BLaER1 (cell line): Measurements from ENCODE around the gene IL7R.
"Not testable (repeated sequence)": the region's sequence is repeated elsewhere in the genome, so short reads cannot be mapped to it uniquely, and the experiment has no call there.

Experiments used
- H3K27ac ChIP-seq: shearing (Covaris generic); formaldehyde crosslinking; 2 replicates; pipeline ENCODE4 v1.8.1; 2022
- H3K27me3 ChIP-seq: shearing (Covaris generic); formaldehyde crosslinking; 2 replicates; pipeline ENCODE4 v1.8.1; 2022
- H3K36me3 ChIP-seq: shearing (Covaris generic); formaldehyde crosslinking; 2 replicates; pipeline ENCODE4 v1.8.1; 2022
- H3K4me1 ChIP-seq: shearing (Covaris generic); formaldehyde crosslinking; 2 replicates; pipeline ENCODE4 v1.8.1; 2022
- H3K4me2 ChIP-seq: shearing (Covaris generic); formaldehyde crosslinking; 2 replicates; pipeline ENCODE4 v1.8.1; 2022
- H3K4me3 ChIP-seq: shearing (Covaris generic); formaldehyde crosslinking; 2 replicates; pipeline ENCODE4 v1.8.1; 2022
- H3K9ac ChIP-seq: shearing (Covaris generic); formaldehyde crosslinking; 2 replicates; pipeline ENCODE4 v1.8.1; 2022
- H3K9me3 ChIP-seq: shearing (Covaris generic); formaldehyde crosslinking; 2 replicates; pipeline ENCODE4 v1.8.1; 2022
- H4K20me1 ChIP-seq: shearing (Covaris generic); formaldehyde crosslinking; 2 replicates; pipeline ENCODE4 v1.8.1; 2022
- Cebpa-rat ChIP-seq: shearing (Covaris generic); IDR thresholded peaks from 2 replicates; pipeline ENCODE4 v1.8.1; 2022

Gene IL7R

DNA sequence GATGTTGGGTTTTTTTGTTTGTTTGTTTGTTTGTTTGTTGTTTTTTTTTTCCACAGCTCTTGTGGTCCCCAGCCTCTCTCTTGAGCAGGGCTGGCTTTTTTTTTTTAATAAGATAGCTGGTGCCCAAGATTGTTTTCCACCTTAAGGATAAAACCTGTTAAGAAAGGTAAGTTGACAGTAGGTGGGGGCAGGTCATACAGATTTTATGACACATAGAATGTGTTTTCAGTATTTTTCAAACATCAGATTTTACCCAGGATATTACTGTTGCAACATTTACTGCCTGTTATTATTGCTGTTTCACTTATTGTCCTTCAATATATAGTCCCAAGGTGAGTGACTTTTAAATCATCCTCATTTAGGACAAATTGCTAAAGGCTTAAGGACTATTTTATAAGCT is 3.9 kb upstream of the IL7R start:
- H3K9ac ChIP-seq = peak overlapping the region; percentile 26
- H3K4me2 ChIP-seq = peak overlapping the region; percentile 93

DNA sequence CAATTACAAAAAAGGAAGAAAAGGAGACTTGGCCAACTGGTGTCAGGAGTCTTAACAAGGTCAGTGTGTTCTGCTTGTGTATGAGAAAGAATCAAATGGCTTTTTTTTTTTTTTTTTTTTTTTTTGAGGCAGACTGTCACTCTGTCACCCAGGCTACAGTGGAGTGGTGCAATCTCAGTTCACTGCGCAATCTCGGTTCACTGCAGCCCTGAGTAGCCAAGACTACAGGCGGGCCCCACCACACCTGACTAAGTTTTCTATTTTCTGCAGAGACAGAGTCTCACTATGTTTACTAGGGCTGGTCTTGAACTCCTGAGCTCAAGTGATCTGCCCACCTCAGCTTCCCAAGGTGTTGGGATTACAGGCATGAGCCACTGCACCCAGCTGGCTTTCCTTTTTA is 3.1 kb upstream of the IL7R start:
- H3K4me3 ChIP-seq = peak overlapping the region; percentile 82
- peak overlapping the region; percentile 99 for H3K27ac ChIP-seq
- TF ChIP-seq Cebpa-rat = 0 out of 2 replicates have a peak, but pooled peaks have one; percentile 20
- H3K9ac ChIP-seq = peak overlapping the region; percentile 100
- H3K4me1 ChIP-seq = peaks cover 70% of the 10 kb centered on the region
- H3K27me3 ChIP-seq = no peaks in the 10 kb centered on the region
- H3K36me3 ChIP-seq = peaks cover under 1% of the 10 kb centered on the region
- peak overlapping the region; percentile 93 for H3K4me2 ChIP-seq
- no peaks in the 10 kb centered on the region for H3K9me3 ChIP-seq
- no peaks in the 10 kb centered on the region for H4K20me1 ChIP-seq

More for the DNA sequence above, 3.9 kb upstream of the IL7R start:
- peak overlapping the region; percentile 82; the same call in 1 of the 2 replicates for H3K4me3 ChIP-seq
- H4K20me1 ChIP-seq = no peaks in the 10 kb centered on the region
- no peaks in the 10 kb centered on the region; the same call in 1 of the 2 replicates for H3K36me3 ChIP-seq
- H3K4me1 ChIP-seq = peaks cover 70% of the 10 kb centered on the region
- peak overlapping the region; percentile 99 for H3K27ac ChIP-seq
- H3K9me3 ChIP-seq = peaks cover 8% of the 10 kb centered on the region
- no peaks in the 10 kb centered on the region for H3K27me3 ChIP-seq
- TF ChIP-seq Cebpa-rat = no peak

DNA sequence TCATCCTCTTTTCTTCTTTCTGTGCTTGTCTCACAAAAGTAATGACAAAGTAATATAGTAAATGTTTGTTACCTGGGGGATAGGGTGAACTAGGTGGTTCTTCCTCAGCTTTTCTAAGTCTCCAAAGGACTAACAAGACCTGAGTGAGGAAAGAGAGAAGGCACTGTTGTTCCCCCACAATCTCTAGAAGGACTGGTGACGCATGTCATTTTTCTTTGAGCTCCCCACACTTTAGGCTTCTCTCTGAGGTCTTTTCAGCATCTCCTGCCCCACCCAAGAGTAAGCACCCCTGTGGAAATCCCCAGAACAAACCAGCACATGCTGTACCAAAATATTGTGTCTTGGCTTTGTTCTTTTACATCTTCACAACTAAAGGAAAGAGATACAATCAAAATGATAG is 2.4 kb upstream of the IL7R start:
- TF ChIP-seq Cebpa-rat = no peak
- no peaks in the 10 kb centered on the region for H3K9me3 ChIP-seq
- H4K20me1 ChIP-seq = no peaks in the 10 kb centered on the region
- peak overlapping the region; percentile 100 for H3K9ac ChIP-seq
- peak overlapping the region; percentile 82 for H3K4me3 ChIP-seq
- H3K4me2 ChIP-seq = peak overlapping the region; percentile 93
- H3K36me3 ChIP-seq = peaks cover 7% of the 10 kb centered on the region
- no peaks in the 10 kb centered on the region for H3K27me3 ChIP-seq
- H3K4me1 ChIP-seq = peaks cover 69% of the 10 kb centered on the region
- peak overlapping the region; percentile 99 for H3K27ac ChIP-seq

DNA sequence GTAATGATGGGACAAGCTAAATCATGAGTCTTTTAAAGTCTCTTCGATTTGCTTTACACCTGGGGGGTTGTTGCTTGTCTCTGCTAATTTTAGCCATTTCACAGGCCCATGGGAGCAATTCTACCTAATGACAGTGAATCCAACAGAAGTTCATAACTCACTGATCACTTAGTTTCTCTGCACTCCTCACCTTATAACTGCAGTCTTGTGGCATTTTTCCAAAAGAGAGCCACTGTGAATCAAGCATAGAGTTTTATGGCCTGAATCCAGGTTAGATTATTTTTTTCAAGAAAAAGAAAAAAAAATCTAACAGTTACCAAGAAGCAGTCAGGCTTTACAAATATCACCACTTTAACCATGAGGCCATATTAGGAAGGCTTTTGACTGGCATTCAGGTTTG is 1.5 kb upstream of the IL7R start:
- H3K4me2 ChIP-seq = peak overlapping the region; percentile 93
- peaks cover 16% of the 10 kb centered on the region for H3K36me3 ChIP-seq
- no peaks in the 10 kb centered on the region for H3K9me3 ChIP-seq
- no peak for TF ChIP-seq Cebpa-rat
- peak overlapping the region; percentile 82 for H3K4me3 ChIP-seq
- no peaks in the 10 kb centered on the region for H4K20me1 ChIP-seq
- H3K27ac ChIP-seq = peak overlapping the region; percentile 99
- peak overlapping the region; percentile 100 for H3K9ac ChIP-seq
- no peaks in the 10 kb centered on the region for H3K27me3 ChIP-seq
- H3K4me1 ChIP-seq = peaks cover 60% of the 10 kb centered on the region

DNA sequence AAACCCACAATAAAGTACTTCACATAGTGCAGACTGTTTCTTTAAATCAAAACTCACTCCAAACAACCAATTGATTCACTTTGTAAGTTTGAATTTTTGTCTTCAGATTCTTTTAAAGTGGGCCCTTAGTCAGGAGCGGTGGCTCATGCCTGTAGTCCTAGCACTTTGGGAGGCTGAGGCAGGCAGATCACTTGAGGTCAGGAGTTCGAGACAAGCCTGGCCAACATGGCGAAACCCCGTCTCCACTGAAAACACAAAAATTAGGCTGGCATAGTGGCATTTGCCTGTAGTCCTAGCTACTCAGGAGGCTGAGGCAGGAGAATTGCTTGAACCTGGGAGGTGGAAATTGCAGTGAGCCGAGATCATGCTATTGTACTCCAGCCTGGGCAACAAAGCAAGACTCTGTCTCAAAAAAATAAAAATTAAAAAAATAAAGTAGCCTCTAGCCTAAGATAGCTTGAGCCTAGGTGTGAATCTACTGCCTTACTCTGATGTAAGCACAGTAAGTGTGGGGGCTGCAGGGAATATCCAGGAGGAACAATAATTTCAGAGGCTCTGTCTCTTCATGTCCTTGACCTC is 416 bp upstream of the IL7R start:
- not testable (repeated sequence) for H3K9me3 ChIP-seq, H4K20me1 ChIP-seq, H3K27me3 ChIP-seq
- Histone ChIP-seq H3K4me3 (peak overlapping the region; percentile 82), H3K4me1 (peaks cover 49% of the 10 kb centered on the region), H3K27ac (peak overlapping the region; percentile 99), H3K36me3 (peaks cover 27% of the 10 kb centered on the region), H3K4me2 (peak overlapping the region; percentile 93), H3K9ac (peak overlapping the region; percentile 100)

DNA sequence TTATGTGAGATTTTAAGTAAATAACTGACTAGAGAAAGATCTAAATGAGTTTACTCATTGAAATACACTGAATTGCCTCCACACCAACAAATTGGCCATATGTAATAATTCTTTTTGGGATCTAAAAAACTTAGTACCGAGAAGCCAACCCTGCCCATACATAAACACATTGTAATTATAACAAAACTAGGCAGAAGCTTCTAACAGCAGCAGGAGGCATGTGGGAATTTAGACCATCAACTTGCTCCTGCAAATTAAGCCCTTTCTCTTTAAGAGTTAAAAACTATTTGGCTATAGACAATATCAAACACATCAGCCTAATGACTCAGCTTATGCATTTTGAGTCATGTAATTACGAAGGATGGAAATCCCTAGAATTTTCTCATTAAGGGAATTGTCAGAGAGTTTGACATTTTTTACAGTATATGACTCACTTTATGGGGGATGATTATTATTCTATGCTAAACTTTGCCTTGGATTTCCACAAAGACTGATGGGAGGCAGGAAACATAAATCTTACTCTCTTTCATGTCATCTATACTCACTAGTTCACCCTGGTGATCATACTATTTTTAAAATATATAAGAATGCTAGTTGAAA is 1.0 kb downstream of the IL7R start:
- Histone ChIP-seq H3K27me3 (no peaks in the 10 kb centered on the region), H3K4me2 (0 out of 2 replicates have a peak overlapping the region, but pooled peaks have one; percentile 93), H3K9me3 (no peaks in the 10 kb centered on the region), H4K20me1 (no peaks in the 10 kb centered on the region), H3K4me1 (peaks cover 40% of the 10 kb centered on the region), H3K4me3 (peak overlapping the region; percentile 82), H3K36me3 (peaks cover 42% of the 10 kb centered on the region), H3K9ac (peak overlapping the region; percentile 100), H3K27ac (peak overlapping the region; percentile 99)
- TF ChIP-seq Cebpa-rat = no peak

DNA sequence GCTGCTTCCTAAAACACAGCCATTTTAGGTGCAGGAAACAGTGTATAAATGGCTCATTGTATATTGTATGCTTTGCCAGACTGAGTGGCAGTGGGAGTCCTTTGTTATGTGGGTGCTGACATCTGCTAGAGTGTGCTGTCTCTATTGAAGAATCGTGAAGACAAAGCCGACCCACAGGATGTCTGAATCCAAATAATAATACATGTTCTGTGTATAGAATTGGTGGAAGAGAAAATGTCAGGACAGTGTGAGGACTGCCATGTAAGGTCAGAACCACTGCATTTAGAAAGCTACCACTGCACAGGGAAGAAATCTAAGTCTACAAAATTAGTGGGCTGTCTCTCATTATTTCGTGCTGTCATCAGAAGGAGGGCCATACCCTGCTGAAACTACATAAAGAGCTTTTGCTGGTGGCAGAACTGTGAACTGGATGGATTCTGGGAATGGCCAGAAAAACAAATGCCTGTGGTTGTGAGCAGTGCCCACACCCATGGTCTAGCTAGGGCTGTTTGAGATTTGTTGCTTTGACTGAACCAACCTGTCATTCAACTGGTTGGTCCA is 2.5 kb downstream of the IL7R start:
- H3K9ac ChIP-seq = peak overlapping the region; percentile 100
- peak overlapping the region; percentile 82 for H3K4me3 ChIP-seq
- peaks cover 28% of the 10 kb centered on the region for H3K4me1 ChIP-seq
- no peak for TF ChIP-seq Cebpa-rat
- H4K20me1 ChIP-seq = no peaks in the 10 kb centered on the region
- peak overlapping the region; percentile 97 for H3K4me2 ChIP-seq
- H3K27ac ChIP-seq = peak overlapping the region; percentile 99
- no peaks in the 10 kb centered on the region for H3K27me3 ChIP-seq
- peaks cover 56% of the 10 kb centered on the region for H3K36me3 ChIP-seq
- no peaks in the 10 kb centered on the region for H3K9me3 ChIP-seq

DNA sequence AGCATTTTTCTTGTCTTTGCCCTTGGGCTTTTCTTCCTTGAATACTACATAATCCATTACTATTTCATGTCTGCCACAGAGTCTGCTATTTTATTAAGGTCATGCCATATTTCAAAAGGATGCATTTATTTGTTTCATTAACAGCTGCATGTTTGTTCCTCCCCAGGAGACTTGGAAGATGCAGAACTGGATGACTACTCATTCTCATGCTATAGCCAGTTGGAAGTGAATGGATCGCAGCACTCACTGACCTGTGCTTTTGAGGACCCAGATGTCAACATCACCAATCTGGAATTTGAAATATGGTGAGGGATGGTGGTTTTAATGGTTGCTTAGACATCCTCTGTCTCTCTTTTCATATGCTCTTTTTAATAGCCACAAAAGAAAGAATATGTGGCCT is 4.0 kb downstream of the IL7R start:
- Histone ChIP-seq H3K36me3 (peaks cover 71% of the 10 kb centered on the region), H3K9me3 (no peaks in the 10 kb centered on the region), H3K4me2 (peak overlapping the region; percentile 97), H3K27ac (peak overlapping the region; percentile 99), H3K4me3 (peak overlapping the region; percentile 82), H3K27me3 (no peaks in the 10 kb centered on the region), H4K20me1 (peaks cover 5% of the 10 kb centered on the region), H3K4me1 (peaks cover 13% of the 10 kb centered on the region), H3K9ac (peak overlapping the region; percentile 100)
- TF ChIP-seq Cebpa-rat = no peak

DNA sequence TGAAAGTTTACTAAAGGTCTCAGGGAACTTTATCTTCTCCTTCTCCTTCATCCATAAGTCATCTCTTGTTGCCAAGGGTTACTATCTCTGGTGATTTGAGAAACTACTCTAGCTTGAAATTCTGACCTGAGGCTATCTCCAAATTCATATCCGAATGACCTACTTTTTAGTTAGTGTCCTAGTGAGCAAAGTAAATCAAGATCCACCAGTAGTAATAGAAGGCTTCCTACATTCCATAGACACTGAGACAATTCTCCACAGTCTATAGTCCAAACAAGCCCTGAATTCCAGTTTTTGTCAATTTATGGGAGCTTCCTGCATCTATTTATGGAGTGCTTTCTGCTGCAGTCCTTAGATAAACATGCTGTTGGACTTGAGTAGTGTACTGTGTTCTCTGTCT is 5.0 kb downstream of the IL7R start:
- Histone ChIP-seq H3K4me2 (peak overlapping the region; percentile 97), H3K27me3 (no peaks in the 10 kb centered on the region), H3K36me3 (peaks cover 78% of the 10 kb centered on the region), H3K9ac (peak overlapping the region; percentile 100), H3K4me3 (peak overlapping the region; percentile 82), H3K9me3 (no peaks in the 10 kb centered on the region), H3K27ac (peak overlapping the region; percentile 99), H3K4me1 (peaks cover 18% of the 10 kb centered on the region), H4K20me1 (peaks cover 15% of the 10 kb centered on the region)
- TF ChIP-seq Cebpa-rat = no peak

DNA sequence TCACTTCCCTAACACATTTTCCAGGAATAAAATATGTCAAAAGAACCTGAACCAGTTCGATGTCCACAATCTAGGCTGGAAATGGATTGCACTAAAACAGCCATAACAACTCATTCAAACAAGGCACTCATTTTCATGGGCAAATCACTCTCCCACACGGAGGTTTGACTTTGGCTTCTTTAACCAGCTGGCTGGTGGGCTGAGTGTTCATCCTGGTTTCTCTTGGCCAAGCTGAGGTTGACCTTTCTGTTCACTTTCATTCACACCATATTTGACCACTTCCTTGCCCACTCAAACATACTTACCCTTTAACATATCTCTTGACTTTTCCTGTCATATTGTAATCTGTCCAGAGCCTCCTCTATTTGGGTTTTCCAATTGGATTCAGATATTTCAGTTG is 5.4 kb downstream of the IL7R start:
- peak overlapping the region; percentile 99 for H3K27ac ChIP-seq
- peaks cover 19% of the 10 kb centered on the region for H4K20me1 ChIP-seq
- H3K27me3 ChIP-seq = no peaks in the 10 kb centered on the region
- TF ChIP-seq Cebpa-rat = no peak
- peaks cover 81% of the 10 kb centered on the region for H3K36me3 ChIP-seq
- H3K4me1 ChIP-seq = peaks cover 21% of the 10 kb centered on the region
- peak overlapping the region; percentile 82 for H3K4me3 ChIP-seq
- no peaks in the 10 kb centered on the region for H3K9me3 ChIP-seq
- H3K9ac ChIP-seq = peak overlapping the region; percentile 100
- H3K4me2 ChIP-seq = peak overlapping the region; percentile 97
